ENCODE results near the gene SNRPB. TPM values are rescaled to one million over a fixed set of nuclear protein-coding genes. Genes with fewer than 3 reads are reported as not detected.

Gene SNRPB
- total and polyA plus RNA-seq, 2 of the 13 experiments (the other 11 are each of a cell fraction or from before 2014, with no cell fraction given) = 473 to 844 TPM

DNA sequence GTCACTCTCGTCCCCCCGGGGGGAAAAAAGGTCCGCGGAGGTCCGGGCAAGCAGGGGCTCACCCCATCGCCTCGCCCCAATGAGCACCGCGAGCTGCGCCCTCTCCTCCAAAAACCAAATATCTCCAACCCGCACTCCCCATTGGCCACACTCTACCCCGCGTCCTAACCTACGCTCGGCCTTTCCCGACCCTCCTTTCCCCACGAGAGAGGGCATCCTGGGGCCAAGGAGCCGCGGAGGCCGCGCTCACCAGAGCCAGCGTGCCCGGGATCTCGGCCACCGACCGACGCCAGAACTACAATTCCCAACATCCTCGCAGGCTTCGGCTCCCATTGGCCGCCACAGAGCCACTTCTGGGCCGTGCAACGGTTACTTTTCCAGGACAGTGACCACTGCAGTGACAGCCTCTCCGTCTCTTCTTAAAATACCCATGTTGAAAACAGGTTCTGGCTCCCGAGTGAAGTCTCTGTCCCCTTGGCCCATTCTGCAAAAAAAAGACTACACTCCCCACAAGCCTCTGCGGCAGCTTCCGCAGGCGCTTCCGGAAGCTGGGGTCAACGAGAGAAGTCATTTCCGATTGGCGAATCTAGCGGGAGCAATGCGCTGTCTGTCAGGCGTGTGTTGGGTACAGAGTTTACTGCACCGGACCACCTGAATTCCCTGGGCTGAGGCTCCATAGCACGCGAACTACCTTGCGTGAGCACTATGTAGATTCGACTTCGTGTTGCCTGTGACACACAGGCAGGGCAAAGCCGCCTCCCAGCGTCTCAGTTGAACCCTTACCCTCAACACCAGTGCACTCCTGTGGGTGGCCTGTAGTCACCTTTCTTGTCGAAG is 38.3 kb upstream of the SNRPB start, which contains the start of gene ZNF343 (continued):
- TF ChIP-seq MED13 (CRISPR knock-in tag; IDR thresholded peaks at IDR 0.05) = peak; percentile 44; the same call in 1 of the 2 replicates
- TF ChIP-seq IRX3 (CRISPR knock-in tag; IDR thresholded peaks at IDR 0.05; ENCODE audit: borderline replicate concordance, low read depth) = 0 out of 2 replicates have a peak, but pooled peaks have one; percentile 50
- TF ChIP-seq CBX5 (CRISPR knock-in tag; IDR thresholded peaks at IDR 0.05; ENCODE audit: borderline replicate concordance) = no peak; the same call in 1 of the 2 replicates
- TF ChIP-seq TEAD3 (CRISPR knock-in tag; optimal IDR thresholded peaks at IDR 0.05; ENCODE audit: borderline replicate concordance) = peak; percentile 84
- TF ChIP-seq RAD21 (CRISPR knock-in tag; IDR thresholded peaks at IDR 0.05) = peak; percentile 33; the same call in 1 of the 2 replicates
- peak; percentile 49; the same call in 1 of the 2 replicates for TF ChIP-seq ZBTB10 (CRISPR knock-in tag; IDR thresholded peaks at IDR 0.05; ENCODE audit: borderline replicate concordance)
- TF ChIP-seq FOXO1 (CRISPR knock-in tag; IDR thresholded peaks at IDR 0.05) = peak; percentile 70; the same call in 1 of the 2 replicates
- TF ChIP-seq ZNF761 (CRISPR knock-in tag; conservative IDR thresholded peaks at IDR 0.05) = no peak
- TF ChIP-seq ZBTB49 (CRISPR knock-in tag; IDR thresholded peaks at IDR 0.05; ENCODE audit: borderline replicate concordance) = peak; percentile 54
- peak; percentile 19; the same call in 1 of the 2 replicates for TF ChIP-seq ZBTB42 (CRISPR knock-in tag; IDR thresholded peaks at IDR 0.05)
- TF ChIP-seq PHF5A (CRISPR knock-in tag; IDR thresholded peaks at IDR 0.05; ENCODE audit: low read depth, unreplicated experiment) = peak; percentile 58
- TF ChIP-seq MED8 (CRISPR knock-in tag; IDR thresholded peaks at IDR 0.05; ENCODE audit: insufficient replicate concordance) = peak; percentile 64
- peak; percentile 73; the same call in 1 of the 2 replicates for TF ChIP-seq ZNF83 (CRISPR knock-in tag; IDR thresholded peaks at IDR 0.05; ENCODE audit: borderline replicate concordance)
- peak; percentile 62; the same call in 1 of the 2 replicates for TF ChIP-seq RFXAP (CRISPR knock-in tag; IDR thresholded peaks at IDR 0.05; ENCODE audit: borderline replicate concordance)
- no peak for TF ChIP-seq FIP1L1 (IDR thresholded peaks at IDR 0.05; ENCODE audit: borderline replicate concordance, insufficient read depth, low read depth, low read length)
- no peak for TF ChIP-seq NR3C1 (CRISPR knock-in tag; IDR thresholded peaks at IDR 0.05)
- TF ChIP-seq, protein P1, sequence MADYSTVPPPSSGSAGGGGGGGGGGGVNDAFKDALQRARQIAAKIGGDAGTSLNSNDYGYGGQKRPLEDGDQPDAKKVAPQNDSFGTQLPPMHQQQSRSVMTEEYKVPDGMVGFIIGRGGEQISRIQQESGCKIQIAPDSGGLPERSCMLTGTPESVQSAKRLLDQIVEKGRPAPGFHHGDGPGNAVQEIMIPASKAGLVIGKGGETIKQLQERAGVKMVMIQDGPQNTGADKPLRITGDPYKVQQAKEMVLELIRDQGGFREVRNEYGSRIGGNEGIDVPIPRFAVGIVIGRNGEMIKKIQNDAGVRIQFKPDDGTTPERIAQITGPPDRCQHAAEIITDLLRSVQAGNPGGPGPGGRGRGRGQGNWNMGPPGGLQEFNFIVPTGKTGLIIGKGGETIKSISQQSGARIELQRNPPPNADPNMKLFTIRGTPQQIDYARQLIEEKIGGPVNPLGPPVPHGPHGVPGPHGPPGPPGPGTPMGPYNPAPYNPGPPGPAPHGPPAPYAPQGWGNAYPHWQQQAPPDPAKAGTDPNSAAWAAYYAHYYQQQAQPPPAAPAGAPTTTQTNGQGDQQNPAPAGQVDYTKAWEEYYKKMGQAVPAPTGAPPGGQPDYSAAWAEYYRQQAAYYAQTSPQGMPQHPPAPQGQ (CRISPR knock-in tag; IDR thresholded peaks at IDR 0.05; ENCODE audit: borderline replicate concordance) = no peak
- TF ChIP-seq SIX4 (CRISPR knock-in tag; IDR thresholded peaks at IDR 0.05) = peak; percentile 55; the same call in 1 of the 2 replicates
- peak; percentile 91 for TF ChIP-seq MYC (CRISPR knock-in tag; IDR thresholded peaks at IDR 0.05; ENCODE audit: borderline replicate concordance)
- TF ChIP-seq SMAD9 (CRISPR knock-in tag; IDR thresholded peaks at IDR 0.05) = 0 out of 2 replicates have a peak, but pooled peaks have one; percentile 37
- TF ChIP-seq RELA (CRISPR knock-in tag; IDR thresholded peaks at IDR 0.05) = no peak
